Panc1 (cell line): ENCODE measurements around the gene LGALS3. TPM values are rescaled to one million over a fixed set of nuclear protein-coding genes. Genes with fewer than 3 reads are reported as not detected.

Source experiments
- ATAC-seq: fragments of 200-7000 bp; cut with Tn5 transposase; 2 replicates; pipeline ENCODE4 v1.9.1; 2020; ENCODE audit warnings: mild to moderate bottlenecking, moderate library complexity
- BruUV-seq: library from RNA; stranded (reverse); fragments of 400-500 nt; replicated peaks from 2 replicates; lab custom pipeline; 2021; lab: Mats Ljungman, UMichigan
- CTCF ChIA-PET: fragments of 300-600 bp; sonication (Branson Sonifier 250); formaldehyde crosslinking; loops from one replicate; lab custom pipeline; 2022; ENCODE audit warnings: antibody characterized with exemption; lab: Charles Lee
- POLR2A ChIA-PET: fragments of 300-600 bp; sonication (Branson Sonifier 250); formaldehyde crosslinking; loops from one replicate; lab custom pipeline; 2022; ENCODE audit warnings: antibody characterized with exemption; lab: Charles Lee
- DNase-seq: peaks from one replicate; pipeline ENCODE4 v3.0.0-alpha.2; 2010; ENCODE audit warnings: low read depth, low spot score
- H3K27ac ChIP-seq: 2 replicates; pipeline ENCODE4 v1.5.1; 2011; ENCODE audit warnings: mild to moderate bottlenecking, low read length, inconsistent platforms
- H3K27me3 ChIP-seq: fragments of 200-500 bp; sonication (Bioruptor generic); 2 replicates; pipeline ENCODE4 v1.6.0; 2014; ENCODE audit warnings: low read length, inconsistent platforms; ENCODE audit not compliant: control insufficient read depth, insufficient read depth
- H3K36me3 ChIP-seq: fragments of 200-500 bp; sonication (Bioruptor generic); 2 replicates; pipeline ENCODE4 v1.5.1; 2014; ENCODE audit warnings: inconsistent platforms, mild to moderate bottlenecking, low read length, moderate library complexity; ENCODE audit not compliant: control insufficient read depth, insufficient read depth
- H3K4me1 ChIP-seq: 2 replicates; pipeline ENCODE4 v1.5.1; 2011; ENCODE audit warnings: inconsistent platforms, mild to moderate bottlenecking, low read length, moderate library complexity; ENCODE audit not compliant: control insufficient read depth, insufficient read depth
- H3K4me3 ChIP-seq, 2 experiments: 2 replicates each; pipeline ENCODE4 v1.5.1; 2011 to 2012; ENCODE audit warnings: low read depth in 2 of 2, low read length in 2 of 2, mild to moderate bottlenecking in 2 of 2, inconsistent platforms in 1 of 2, moderate library complexity in 1 of 2
- H3K9me3 ChIP-seq: fragments of 200-500 bp; sonication (Bioruptor generic); 2 replicates; pipeline ENCODE4 v1.5.1; 2014; ENCODE audit warnings: low read depth, mild to moderate bottlenecking, inconsistent platforms, low read length, moderate library complexity; ENCODE audit not compliant: control insufficient read depth, insufficient read depth
- POLR2AphosphoS5 ChIP-seq: IDR thresholded peaks from 2 replicates; pipeline ENCODE4 v1.6.1; 2012; ENCODE audit warnings: mild to moderate bottlenecking, low read depth, low read length, moderate library complexity
- SIN3A ChIP-seq: IDR thresholded peaks from 2 replicates; pipeline ENCODE4 v1.6.1; 2012; ENCODE audit warnings: low read depth, mild to moderate bottlenecking, low read length, moderate library complexity, borderline replicate concordance; ENCODE audit not compliant: insufficient read depth
- TCF7L2 ChIP-seq: IDR thresholded peaks from 2 replicates; pipeline ENCODE4 v1.6.1; 2011; ENCODE audit warnings: mild to moderate bottlenecking, low read depth, low read length, inconsistent platforms
- in situ Hi-C: cut with HindIII; loops from 2 replicates; pipeline ENCODE4 v1.10.0; 2016; ENCODE audit warnings: low sequenced_read_pairs, low pct_unique_long_range_greater_than_20kb
- intact Hi-C: fragments of 100-400 bp; cut with micrococcal nuclease; formaldehyde crosslinking; loops from one replicate; pipeline ENCODE4 v1.10.0; 2022; ENCODE audit not compliant: unreplicated experiment
- total RNA-seq: library from RNA; stranded (reverse); gene quantifications from one replicate; pipeline ENCODE4 v1.2.1, GENCODE V29; 2021; ENCODE audit not compliant: unreplicated experiment
- TF ChIP-seq, protein P1 (sequence below): fragments of 450-650 bp; IDR thresholded peaks from 2 replicates; pipeline ENCODE4 v1.5.1; 2017; ENCODE audit warnings: mild to moderate bottlenecking
- TF ChIP-seq, protein P2 (sequence below), 2 experiments: IDR thresholded peaks; 2 replicates each; pipeline ENCODE4 v1.6.1; 2011 to 2012; ENCODE audit warnings: low read depth in 2 of 2, control low read depth in 1 of 2, low read length in 1 of 2, mild to moderate bottlenecking in 1 of 2, moderate library complexity in 1 of 2; ENCODE audit not compliant: insufficient read depth in 1 of 2

The LGALS3 gene
- total RNA-seq, 1 experiment from 2014 or later, result 146 TPM

DNA sequence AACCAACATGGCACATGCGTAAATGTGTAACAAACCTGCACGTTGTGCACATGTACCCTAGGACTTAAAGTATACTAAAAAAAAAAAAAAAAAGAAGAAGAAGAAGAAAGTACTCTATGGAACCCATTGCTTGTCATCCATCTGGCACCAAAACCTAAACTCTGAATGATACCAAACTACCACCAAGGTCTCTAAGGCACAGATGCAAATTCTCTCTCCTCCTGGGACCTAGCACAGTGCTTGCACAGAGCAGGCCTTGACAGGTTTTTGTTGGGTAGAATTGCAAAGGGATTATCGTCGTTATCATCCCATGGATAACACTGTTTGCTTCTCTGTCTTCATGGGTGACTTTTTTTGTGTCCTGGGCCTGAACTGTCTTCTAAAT is 13.2 kb upstream of the LGALS3 start:
- ATAC-seq (no peak), DNase-seq (no peak)
- CTCF ChIA-PET, result no interaction called here
- H3K27me3 ChIP-seq, result no peaks in the 10 kb centered on the region
- H3K4me3 ChIP-seq, result no peak overlapping the region
- H3K27ac ChIP-seq, result no peak overlapping the region
- H3K36me3 ChIP-seq, result no peaks in the 10 kb centered on the region
- BruUV-seq, result no TSS peak
- TF ChIP-seq, protein P1, sequence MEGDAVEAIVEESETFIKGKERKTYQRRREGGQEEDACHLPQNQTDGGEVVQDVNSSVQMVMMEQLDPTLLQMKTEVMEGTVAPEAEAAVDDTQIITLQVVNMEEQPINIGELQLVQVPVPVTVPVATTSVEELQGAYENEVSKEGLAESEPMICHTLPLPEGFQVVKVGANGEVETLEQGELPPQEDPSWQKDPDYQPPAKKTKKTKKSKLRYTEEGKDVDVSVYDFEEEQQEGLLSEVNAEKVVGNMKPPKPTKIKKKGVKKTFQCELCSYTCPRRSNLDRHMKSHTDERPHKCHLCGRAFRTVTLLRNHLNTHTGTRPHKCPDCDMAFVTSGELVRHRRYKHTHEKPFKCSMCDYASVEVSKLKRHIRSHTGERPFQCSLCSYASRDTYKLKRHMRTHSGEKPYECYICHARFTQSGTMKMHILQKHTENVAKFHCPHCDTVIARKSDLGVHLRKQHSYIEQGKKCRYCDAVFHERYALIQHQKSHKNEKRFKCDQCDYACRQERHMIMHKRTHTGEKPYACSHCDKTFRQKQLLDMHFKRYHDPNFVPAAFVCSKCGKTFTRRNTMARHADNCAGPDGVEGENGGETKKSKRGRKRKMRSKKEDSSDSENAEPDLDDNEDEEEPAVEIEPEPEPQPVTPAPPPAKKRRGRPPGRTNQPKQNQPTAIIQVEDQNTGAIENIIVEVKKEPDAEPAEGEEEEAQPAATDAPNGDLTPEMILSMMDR, result no peak
- TF ChIP-seq SIN3A (no peak), POLR2AphosphoS5 (no peak), TCF7L2 (no peak)
- TF ChIP-seq, protein P2, sequence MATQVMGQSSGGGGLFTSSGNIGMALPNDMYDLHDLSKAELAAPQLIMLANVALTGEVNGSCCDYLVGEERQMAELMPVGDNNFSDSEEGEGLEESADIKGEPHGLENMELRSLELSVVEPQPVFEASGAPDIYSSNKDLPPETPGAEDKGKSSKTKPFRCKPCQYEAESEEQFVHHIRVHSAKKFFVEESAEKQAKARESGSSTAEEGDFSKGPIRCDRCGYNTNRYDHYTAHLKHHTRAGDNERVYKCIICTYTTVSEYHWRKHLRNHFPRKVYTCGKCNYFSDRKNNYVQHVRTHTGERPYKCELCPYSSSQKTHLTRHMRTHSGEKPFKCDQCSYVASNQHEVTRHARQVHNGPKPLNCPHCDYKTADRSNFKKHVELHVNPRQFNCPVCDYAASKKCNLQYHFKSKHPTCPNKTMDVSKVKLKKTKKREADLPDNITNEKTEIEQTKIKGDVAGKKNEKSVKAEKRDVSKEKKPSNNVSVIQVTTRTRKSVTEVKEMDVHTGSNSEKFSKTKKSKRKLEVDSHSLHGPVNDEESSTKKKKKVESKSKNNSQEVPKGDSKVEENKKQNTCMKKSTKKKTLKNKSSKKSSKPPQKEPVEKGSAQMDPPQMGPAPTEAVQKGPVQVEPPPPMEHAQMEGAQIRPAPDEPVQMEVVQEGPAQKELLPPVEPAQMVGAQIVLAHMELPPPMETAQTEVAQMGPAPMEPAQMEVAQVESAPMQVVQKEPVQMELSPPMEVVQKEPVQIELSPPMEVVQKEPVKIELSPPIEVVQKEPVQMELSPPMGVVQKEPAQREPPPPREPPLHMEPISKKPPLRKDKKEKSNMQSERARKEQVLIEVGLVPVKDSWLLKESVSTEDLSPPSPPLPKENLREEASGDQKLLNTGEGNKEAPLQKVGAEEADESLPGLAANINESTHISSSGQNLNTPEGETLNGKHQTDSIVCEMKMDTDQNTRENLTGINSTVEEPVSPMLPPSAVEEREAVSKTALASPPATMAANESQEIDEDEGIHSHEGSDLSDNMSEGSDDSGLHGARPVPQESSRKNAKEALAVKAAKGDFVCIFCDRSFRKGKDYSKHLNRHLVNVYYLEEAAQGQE (IDR thresholded peaks at IDR 0.05; ENCODE audit: insufficient read depth in 1 of 2, low read depth in 2 of 2, low read length in 1 of 2), result no peak
- no peaks in the 10 kb centered on the region for H3K9me3 ChIP-seq
- in situ Hi-C loops, result no loop called here
- no peaks in the 10 kb centered on the region; the same call in 1 of the 2 replicates for H3K4me1 ChIP-seq
- intact Hi-C loops, result no loop called here
- POLR2A ChIA-PET, result no interaction called here

DNA sequence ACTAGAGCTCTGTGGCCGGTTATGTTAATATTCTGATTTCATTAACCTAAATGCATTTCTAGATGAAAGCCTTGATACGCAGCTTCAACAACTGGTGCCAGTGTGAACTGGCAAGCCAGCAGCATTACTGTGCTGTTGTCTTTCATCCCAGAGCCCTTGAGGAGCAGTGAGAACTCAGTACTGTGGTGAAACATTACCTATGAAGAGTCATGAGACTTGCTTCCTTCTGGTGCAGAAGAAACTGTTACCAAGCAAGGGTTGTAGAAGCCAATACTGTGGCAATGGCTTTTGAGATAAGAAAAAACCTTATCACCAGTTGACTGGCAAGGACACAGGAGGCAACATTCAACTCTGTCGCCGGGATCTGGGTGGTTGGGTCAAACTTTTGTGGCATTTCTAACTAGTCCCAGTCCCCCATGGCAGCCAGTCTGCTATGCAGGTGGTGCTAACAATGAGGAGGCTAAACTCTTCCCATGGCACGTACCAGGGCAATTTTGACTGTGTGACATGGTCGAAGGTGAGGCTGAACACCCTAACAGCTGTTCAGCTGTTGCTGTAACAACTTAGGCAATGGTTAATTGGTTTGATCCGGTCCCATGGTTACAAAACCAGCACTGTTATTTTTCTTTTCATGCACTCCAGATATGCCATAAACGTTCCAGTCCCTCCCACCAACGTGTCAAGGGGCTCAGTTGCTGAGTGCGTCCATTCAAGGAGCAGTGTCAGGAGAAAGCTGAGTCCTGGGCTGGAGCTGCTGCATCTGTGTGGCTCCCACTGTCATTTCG is 12.6 kb upstream of the LGALS3 start:
- POLR2A ChIA-PET, result interaction anchor here (1.2 kb wide), 1 partner anchor 12 kb away, joined by 6 read pairs; the partner anchor contains the start of gene LGALS3
- BruUV-seq, result no TSS peak
- TF ChIP-seq, protein P1, result no peak
- TF ChIP-seq SIN3A (no peak), POLR2AphosphoS5 (no peak), TCF7L2 (no peak)
- TF ChIP-seq, protein P2 (IDR thresholded peaks at IDR 0.05; ENCODE audit: insufficient read depth in 1 of 2, low read depth in 2 of 2, low read length in 1 of 2), result no peak
- in situ Hi-C loops, result no loop called here
- H3K27ac ChIP-seq, result no peak overlapping the region
- CTCF ChIA-PET, result no interaction called here
- no peaks in the 10 kb centered on the region for H3K36me3 ChIP-seq
- ATAC-seq (no peak), DNase-seq (no peak)
- no peaks in the 10 kb centered on the region for H3K9me3 ChIP-seq
- H3K27me3 ChIP-seq, result no peaks in the 10 kb centered on the region
- intact Hi-C loops, result no loop called here
- no peaks in the 10 kb centered on the region; the same call in 1 of the 2 replicates for H3K4me1 ChIP-seq
- H3K4me3 ChIP-seq, result no peak overlapping the region
